Measurements from ENCODE around the gene ZNF625. TPM values are rescaled to one million over a fixed set of nuclear protein-coding genes. Genes with fewer than 3 reads are reported as not detected.

Gene ZNF625
- total RNA-seq, 3 donors from 2014 or later: 4.3 to 9.5 (median 5.4) TPM

DNA sequence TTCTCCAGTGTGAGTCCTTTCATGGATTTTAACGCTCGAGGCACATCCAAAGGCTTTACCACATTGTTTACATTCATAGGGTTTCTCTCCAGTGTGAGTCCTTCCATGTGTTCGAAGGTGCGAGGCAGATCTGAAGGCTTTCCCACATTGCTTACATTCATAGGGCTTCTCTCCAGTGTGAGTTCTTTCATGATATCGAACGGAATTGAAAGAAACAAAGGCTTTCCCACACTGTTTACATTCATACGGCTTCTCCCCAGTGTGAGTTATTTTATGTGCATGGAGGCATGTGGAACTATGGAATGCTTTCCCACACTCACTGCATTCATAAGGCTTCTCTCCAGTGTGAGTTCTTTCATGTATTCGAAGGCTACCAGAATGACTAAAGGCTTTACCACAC lies 11.2 kb downstream of the ZNF625 start:
- Histone ChIP-seq H3K27me3 (no peaks in the 10 kb centered on the region), H3K27ac (no peak overlapping the region), H3K9me3 (peaks cover 6 to 7% of the 10 kb centered on the region in 2 donors), H3K36me3 (no peaks in the 10 kb centered on the region), H3K4me3 (no peak overlapping the region), H3K4me1 (peaks cover 5 to 8% of the 10 kb centered on the region in 2 donors)
- intact Hi-C loops (cut with DNase I; ENCODE audit: low total_unique reads): no loop called here
- no peak for TF ChIP-seq POLR2A (IDR thresholded peaks at IDR 0.05)
- TF ChIP-seq POLR2AphosphoS5 (IDR thresholded peaks at IDR 0.05): no peak
- no peak for TF ChIP-seq CTCF (IDR thresholded peaks at IDR 0.05)
- DNase-seq (ENCODE audit: low spot score in 2 of 2): no peak

DNA sequence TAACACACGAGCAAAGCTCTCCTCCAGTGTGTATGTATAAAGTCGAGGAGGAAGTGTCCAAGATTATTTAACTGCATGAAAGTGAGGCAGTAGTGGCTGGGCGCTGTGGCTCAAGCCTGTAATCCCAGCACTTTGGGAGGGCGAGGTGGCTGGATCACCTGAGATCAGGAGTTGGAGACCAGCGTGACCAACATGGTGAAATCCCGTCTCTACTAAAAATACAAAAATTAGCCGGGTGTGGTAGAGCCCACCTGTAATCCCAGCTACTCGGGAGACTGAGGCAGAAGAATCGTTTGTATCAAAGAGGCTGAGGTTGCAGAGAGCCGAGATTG lies 15.2 kb downstream of the ZNF625 start:
- no peak for TF ChIP-seq POLR2A (IDR thresholded peaks at IDR 0.05)
- no peak for TF ChIP-seq POLR2AphosphoS5 (IDR thresholded peaks at IDR 0.05)
- TF ChIP-seq CTCF (IDR thresholded peaks at IDR 0.05): no peak
- H3K4me1 ChIP-seq: peaks cover 9 to 11% of the 10 kb centered on the region in 2 donors
- peak overlapping the region in 1 of 3 donors; percentile 90 for H3K4me3 ChIP-seq
- intact Hi-C loops (cut with DNase I; ENCODE audit: low total_unique reads): no loop called here
- peaks cover 2 to 6% of the 10 kb centered on the region in 2 donors for H3K9me3 ChIP-seq
- no peak overlapping the region for H3K27ac ChIP-seq
- no peak for DNase-seq (ENCODE audit: low spot score in 2 of 2)
- no peaks in the 10 kb centered on the region for H3K36me3 ChIP-seq
- H3K27me3 ChIP-seq: no peaks in the 10 kb centered on the region

DNA sequence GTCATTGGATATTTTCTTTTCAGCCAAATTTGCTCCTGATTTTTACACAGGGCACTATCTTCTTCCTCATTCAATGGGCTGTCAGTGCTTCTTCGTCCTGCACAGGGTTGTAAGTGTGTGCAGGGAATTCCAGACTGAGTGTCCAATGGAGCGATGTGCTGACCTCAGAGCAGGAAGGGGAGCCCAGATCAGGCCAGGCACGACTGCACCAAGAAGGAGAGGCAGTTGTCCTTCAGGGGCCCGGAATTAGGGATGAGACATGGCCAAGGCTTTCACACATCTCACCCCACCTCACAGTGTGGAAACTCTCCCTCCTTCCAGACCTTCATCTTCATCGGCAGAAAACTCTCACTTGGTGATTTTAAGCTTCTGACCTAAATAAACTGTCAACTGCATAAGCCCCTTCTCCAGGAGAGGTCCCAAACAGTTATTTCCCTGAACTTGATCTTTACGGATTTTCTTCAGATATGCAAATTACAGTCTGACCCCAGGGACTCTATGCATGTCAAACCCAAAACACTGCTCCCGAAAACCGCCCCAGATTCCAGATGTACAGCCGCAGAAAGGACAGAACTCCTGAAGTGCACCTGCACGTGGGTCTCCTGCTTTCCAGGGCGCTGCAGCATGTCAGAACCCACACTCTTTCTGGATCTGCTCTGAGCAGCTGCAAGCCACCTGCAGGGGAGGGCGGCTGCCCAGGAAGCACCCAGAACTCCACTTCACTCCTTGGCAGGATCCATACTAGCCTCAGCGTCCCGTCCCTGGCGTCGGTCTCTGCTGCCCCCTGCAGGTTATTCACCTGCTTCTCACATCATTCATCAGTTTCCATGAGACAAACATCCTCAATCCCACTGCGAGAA lies 15.8 kb downstream of the ZNF625 start:
- intact Hi-C loops (cut with DNase I; ENCODE audit: low total_unique reads): no loop called here
- Histone ChIP-seq H3K4me3 (peak overlapping the region; percentile 75 to 90 (median 82)), H3K9me3 (peaks cover 0 to 6% of the 10 kb centered on the region in 2 donors), H3K4me1 (peaks cover 9 to 11% of the 10 kb centered on the region in 2 donors), H3K36me3 (no peaks in the 10 kb centered on the region), H3K27ac (peak overlapping the region; percentile 62 to 94), H3K27me3 (no peaks in the 10 kb centered on the region)
- peak; percentile 49 to 58 (median 50) for TF ChIP-seq POLR2AphosphoS5 (IDR thresholded peaks at IDR 0.05)
- TF ChIP-seq CTCF (IDR thresholded peaks at IDR 0.05): peak; percentile 80 to 97 (median 93)
- no peak for TF ChIP-seq POLR2A (IDR thresholded peaks at IDR 0.05)
- DNase-seq (ENCODE audit: low spot score in 2 of 2): peak; percentile 77 to 91

- peak within 1 kb of the TSS; percentile 75 to 90 (median 82) for H3K4me3 ChIP-seq
- peak within 1 kb of the TSS; percentile 94 to 97 for H3K27ac ChIP-seq
- H3K36me3 ChIP-seq: no peaks in the 10 kb centered on the region
- H3K4me1 ChIP-seq: peaks cover 9 to 11% of the 10 kb centered on the region in 2 donors
- TF ChIP-seq CTCF (IDR thresholded peaks at IDR 0.05): no peak
- TF ChIP-seq POLR2A (IDR thresholded peaks at IDR 0.05): peak; percentile 38
- peak; percentile 43 to 82 (median 67) for TF ChIP-seq POLR2AphosphoS5 (IDR thresholded peaks at IDR 0.05)
- peak; percentile 96 to 98 for DNase-seq (ENCODE audit: low spot score in 2 of 2)
- peaks cover 0 to 2% of the 10 kb centered on the region in 2 donors for H3K9me3 ChIP-seq
- intact Hi-C loops (cut with DNase I; ENCODE audit: low total_unique reads): no loop called here
- no peaks in the 10 kb centered on the region for H3K27me3 ChIP-seq
Observed at GRCh38 chr19:12139885-12140544, 16.5 kb downstream of the ZNF625 start, which contains the start of gene ZNF20. ZNF20 (minus strand) TSS chr19:12140350; CDS start chr19:12140182, 168 bp downstream.

DNA sequence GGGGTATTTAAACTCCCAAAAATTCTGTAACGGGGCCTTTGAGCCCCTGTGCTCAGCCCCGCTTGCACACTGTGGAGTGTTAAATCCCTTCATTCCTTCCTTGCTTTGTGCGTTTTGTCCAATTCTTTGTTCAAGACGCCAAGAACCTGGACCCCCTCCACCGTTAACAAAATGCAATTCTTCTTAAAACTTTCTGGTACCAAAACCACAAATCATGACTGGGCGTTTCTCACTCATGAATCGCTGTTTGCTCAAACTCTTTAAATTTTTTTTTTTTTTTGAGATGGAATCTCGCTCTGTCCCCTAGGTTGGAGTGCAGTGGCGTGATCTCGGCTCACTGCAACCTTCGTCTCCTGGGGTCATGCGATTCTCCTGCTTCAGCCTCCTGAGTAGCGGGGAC lies 17.3 kb downstream of the ZNF625 start:
- Histone ChIP-seq H3K36me3 (no peaks in the 10 kb centered on the region), H3K4me1 (peaks cover 9 to 11% of the 10 kb centered on the region in 2 donors), H3K27ac (peak overlapping the region; percentile 94 to 97), H3K9me3 (peaks cover 3 to 10% of the 10 kb centered on the region in 2 donors), H3K27me3 (no peaks in the 10 kb centered on the region), H3K4me3 (peak overlapping the region; percentile 75 to 90 (median 82))
- TF ChIP-seq POLR2A (IDR thresholded peaks at IDR 0.05) (no peak), CTCF (IDR thresholded peaks at IDR 0.05) (no peak), POLR2AphosphoS5 (IDR thresholded peaks at IDR 0.05) (no peak)
- no peak for DNase-seq (ENCODE audit: low spot score in 2 of 2)
- intact Hi-C loops (cut with DNase I; ENCODE audit: low total_unique reads): no loop called here
